DND-41 (cell line): ENCODE results near the gene SSTR3.

Experiments used
- ATAC-seq: fragments of 200-7000 bp; cut with Tn5 transposase; 3 replicates; pipeline ENCODE4 v1.9.1; 2021; ENCODE audit warnings: low read depth; ENCODE audit not compliant: insufficient read depth
- DNase-seq: peaks from one replicate; pipeline ENCODE4 v3.0.0-alpha.2; 2020
- H2AFZ ChIP-seq: 2 replicates; pipeline ENCODE4 v1.6.0; 2012; ENCODE audit warnings: low read depth, low read length
- H3K27ac ChIP-seq: 2 replicates; pipeline ENCODE4 v1.5.1; 2012; ENCODE audit warnings: low read length, inconsistent platforms
- H3K27me3 ChIP-seq: fragments of 200-600 bp; sonication (generic); 2 replicates; pipeline ENCODE4 v1.6.0; 2012; ENCODE audit warnings: low read length, mild to moderate bottlenecking, inconsistent platforms; ENCODE audit not compliant: insufficient read depth, poor library complexity
- H3K36me3 ChIP-seq: 2 replicates; pipeline ENCODE4 v1.5.1; 2012; ENCODE audit warnings: low read length, inconsistent platforms; ENCODE audit not compliant: insufficient read depth
- H3K4me1 ChIP-seq: 2 replicates; pipeline ENCODE4 v1.5.1; 2012; ENCODE audit warnings: mild to moderate bottlenecking, low read length; ENCODE audit not compliant: insufficient read depth
- H3K4me2 ChIP-seq: 2 replicates; pipeline ENCODE4 v1.6.0; 2012; ENCODE audit warnings: mild to moderate bottlenecking, moderate library complexity, low read length, inconsistent platforms; ENCODE audit not compliant: insufficient read depth
- H3K4me3 ChIP-seq, 2 experiments: fragments of 200-600 bp in 1 of 2; shearing (Covaris generic) in 1 of 2; 2 replicates each; pipeline ENCODE4 v1.5.1; 2012 to 2016; ENCODE audit warnings: inconsistent platforms in 2 of 2, low read length in 2 of 2, mild to moderate bottlenecking in 2 of 2, low read depth in 1 of 2, moderate library complexity in 1 of 2
- H3K79me2 ChIP-seq: 2 replicates; pipeline ENCODE4 v1.6.0; 2012; ENCODE audit warnings: low read length, inconsistent platforms; ENCODE audit not compliant: insufficient read depth
- H3K9ac ChIP-seq: 2 replicates; pipeline ENCODE4 v1.6.0; 2012; ENCODE audit warnings: low read depth, mild to moderate bottlenecking, inconsistent platforms, low read length, moderate library complexity
- H3K9me3 ChIP-seq: 2 replicates; pipeline ENCODE4 v1.5.1; 2012; ENCODE audit warnings: low read length, moderate library complexity, mild to moderate bottlenecking, inconsistent platforms; ENCODE audit not compliant: insufficient read depth, severe bottlenecking
- H4K20me1 ChIP-seq: 2 replicates; pipeline ENCODE4 v1.6.0; 2012; ENCODE audit warnings: low read length; ENCODE audit not compliant: insufficient read depth
- EZH2 ChIP-seq: IDR thresholded peaks from 3 replicates; pipeline ENCODE4 v1.6.1; 2012; ENCODE audit warnings: borderline replicate concordance, low read depth, mild to moderate bottlenecking, moderate library complexity, low read length, inconsistent platforms; ENCODE audit not compliant: severe bottlenecking
- TF ChIP-seq, protein P1 (sequence below): IDR thresholded peaks from 2 replicates; pipeline ENCODE4 v1.5.1; 2012; ENCODE audit warnings: borderline replicate concordance, low read length, moderate library complexity, mild to moderate bottlenecking; ENCODE audit not compliant: poor library complexity, severe bottlenecking; ENCODE audit errors: extremely low read depth

SSTR3 gene

DNA sequence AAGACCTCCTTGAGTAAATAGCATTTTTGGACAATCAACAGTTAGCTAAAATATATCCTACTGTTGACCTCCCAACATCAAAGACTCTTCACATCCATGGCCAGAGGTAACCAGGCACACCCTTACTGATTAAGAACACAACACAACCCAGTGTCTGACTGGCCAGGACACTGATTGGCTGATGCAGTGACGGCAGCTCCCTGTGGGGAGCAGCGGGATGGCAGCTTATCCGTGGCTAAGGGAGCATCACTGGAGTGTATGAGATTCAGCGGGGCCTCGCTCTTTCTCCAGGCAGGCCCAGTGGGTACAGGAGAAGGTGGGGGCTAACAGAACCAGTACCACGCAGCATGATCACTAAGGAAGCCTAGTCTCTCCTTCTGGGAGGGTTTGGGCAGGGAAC is 52.2 kb downstream of the SSTR3 start:
- Histone ChIP-seq H3K79me2 (no peaks in the 10 kb centered on the region), H2AFZ (no peak overlapping the region), H4K20me1 (no peaks in the 10 kb centered on the region), H3K4me2 (no peak overlapping the region), H3K9ac (no peak overlapping the region), H3K27me3 (no peaks in the 10 kb centered on the region), H3K4me3 (no peak overlapping the region), H3K36me3 (no peaks in the 10 kb centered on the region), H3K4me1 (no peaks in the 10 kb centered on the region), H3K27ac (no peak overlapping the region), H3K9me3 (peaks cover 4% of the 10 kb centered on the region)
- TF ChIP-seq, protein P1, sequence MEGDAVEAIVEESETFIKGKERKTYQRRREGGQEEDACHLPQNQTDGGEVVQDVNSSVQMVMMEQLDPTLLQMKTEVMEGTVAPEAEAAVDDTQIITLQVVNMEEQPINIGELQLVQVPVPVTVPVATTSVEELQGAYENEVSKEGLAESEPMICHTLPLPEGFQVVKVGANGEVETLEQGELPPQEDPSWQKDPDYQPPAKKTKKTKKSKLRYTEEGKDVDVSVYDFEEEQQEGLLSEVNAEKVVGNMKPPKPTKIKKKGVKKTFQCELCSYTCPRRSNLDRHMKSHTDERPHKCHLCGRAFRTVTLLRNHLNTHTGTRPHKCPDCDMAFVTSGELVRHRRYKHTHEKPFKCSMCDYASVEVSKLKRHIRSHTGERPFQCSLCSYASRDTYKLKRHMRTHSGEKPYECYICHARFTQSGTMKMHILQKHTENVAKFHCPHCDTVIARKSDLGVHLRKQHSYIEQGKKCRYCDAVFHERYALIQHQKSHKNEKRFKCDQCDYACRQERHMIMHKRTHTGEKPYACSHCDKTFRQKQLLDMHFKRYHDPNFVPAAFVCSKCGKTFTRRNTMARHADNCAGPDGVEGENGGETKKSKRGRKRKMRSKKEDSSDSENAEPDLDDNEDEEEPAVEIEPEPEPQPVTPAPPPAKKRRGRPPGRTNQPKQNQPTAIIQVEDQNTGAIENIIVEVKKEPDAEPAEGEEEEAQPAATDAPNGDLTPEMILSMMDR, result no peak
- no peak for TF ChIP-seq EZH2
- ATAC-seq (no peak), DNase-seq (no peak)

DNA sequence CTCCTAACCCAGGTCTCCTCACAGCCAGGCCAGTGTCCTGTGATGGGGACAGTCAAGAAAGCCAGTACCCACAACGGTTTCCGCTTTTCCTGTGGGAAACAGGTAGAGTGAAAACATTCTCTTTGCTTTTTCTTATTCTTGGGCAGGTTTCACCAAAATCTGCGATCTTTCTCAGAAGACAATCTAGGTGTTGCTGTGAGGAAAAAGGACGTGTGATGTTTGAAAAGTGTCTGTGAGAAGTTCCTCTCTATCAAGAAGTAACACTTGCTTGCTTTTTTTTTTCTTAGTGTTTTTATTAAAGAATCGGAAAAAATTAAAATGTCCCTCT is 53.4 kb downstream of the SSTR3 start:
- no peaks in the 10 kb centered on the region for H3K36me3 ChIP-seq
- H3K4me2 ChIP-seq, result no peak overlapping the region
- TF ChIP-seq, protein P1, result no peak
- TF ChIP-seq EZH2, result no peak
- DNase-seq (no peak), ATAC-seq (no peak)
- H3K79me2 ChIP-seq, result no peaks in the 10 kb centered on the region
- no peak overlapping the region for H2AFZ ChIP-seq
- H3K27me3 ChIP-seq, result no peaks in the 10 kb centered on the region
- H3K9me3 ChIP-seq, result peaks cover 4% of the 10 kb centered on the region
- H3K9ac ChIP-seq, result no peak overlapping the region
- H3K27ac ChIP-seq, result no peak overlapping the region
- no peaks in the 10 kb centered on the region for H4K20me1 ChIP-seq
- no peaks in the 10 kb centered on the region for H3K4me1 ChIP-seq
- H3K4me3 ChIP-seq, result no peak overlapping the region

DNA sequence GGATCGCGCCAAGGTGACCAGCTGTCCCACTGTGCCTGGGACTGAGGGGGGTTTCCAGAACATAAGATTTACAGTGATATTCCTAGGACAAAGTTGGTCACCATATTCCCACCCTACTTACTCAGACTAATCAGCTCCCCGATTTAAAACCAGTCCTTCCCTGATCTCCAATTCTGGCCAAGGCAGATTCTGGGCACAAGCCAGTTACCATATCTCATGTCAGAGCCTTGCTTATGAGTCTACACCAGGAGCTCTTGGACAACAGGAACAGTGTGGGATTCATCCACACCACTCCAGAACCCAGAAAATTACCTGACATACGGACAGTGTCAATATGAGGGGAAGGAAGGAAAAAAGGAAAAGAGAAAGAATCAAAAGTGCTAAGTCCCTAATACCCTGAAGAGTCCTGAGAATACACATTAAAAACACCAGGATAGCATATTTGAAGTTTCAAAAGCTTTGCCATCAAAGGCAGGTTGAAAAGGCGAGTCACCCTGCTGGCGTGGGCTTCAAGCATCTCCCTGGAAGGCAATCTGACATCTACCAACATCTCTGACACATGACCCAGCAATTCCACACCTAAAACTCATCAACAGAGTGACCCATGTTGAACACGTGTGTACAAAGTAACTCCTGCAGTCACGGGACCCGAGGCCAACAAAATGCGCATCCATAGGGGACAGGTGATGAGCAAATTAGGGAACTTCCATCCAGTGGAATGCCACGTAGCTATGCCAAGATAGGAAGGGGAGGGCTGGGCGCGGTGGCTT is 54.6 kb downstream of the SSTR3 start:
- Histone ChIP-seq H3K27me3 (no peaks in the 10 kb centered on the region), H4K20me1 (no peaks in the 10 kb centered on the region), H2AFZ (no peak overlapping the region), H3K36me3 (no peaks in the 10 kb centered on the region), H3K79me2 (no peaks in the 10 kb centered on the region), H3K27ac (no peak overlapping the region), H3K4me2 (no peak overlapping the region), H3K9me3 (peaks cover 4% of the 10 kb centered on the region), H3K4me3 (no peak overlapping the region), H3K9ac (no peak overlapping the region), H3K4me1 (no peaks in the 10 kb centered on the region)
- DNase-seq, result no peak
- no peak for ATAC-seq
- TF ChIP-seq, protein P1, result no peak
- no peak for TF ChIP-seq EZH2
